ENCODE data around the gene DBNL. TPM values are rescaled to one million over a fixed set of nuclear protein-coding genes. Genes with fewer than 3 reads are reported as not detected.

The DBNL gene
- total RNA-seq, 1 donor from 2014 or later: 110 TPM

DNA sequence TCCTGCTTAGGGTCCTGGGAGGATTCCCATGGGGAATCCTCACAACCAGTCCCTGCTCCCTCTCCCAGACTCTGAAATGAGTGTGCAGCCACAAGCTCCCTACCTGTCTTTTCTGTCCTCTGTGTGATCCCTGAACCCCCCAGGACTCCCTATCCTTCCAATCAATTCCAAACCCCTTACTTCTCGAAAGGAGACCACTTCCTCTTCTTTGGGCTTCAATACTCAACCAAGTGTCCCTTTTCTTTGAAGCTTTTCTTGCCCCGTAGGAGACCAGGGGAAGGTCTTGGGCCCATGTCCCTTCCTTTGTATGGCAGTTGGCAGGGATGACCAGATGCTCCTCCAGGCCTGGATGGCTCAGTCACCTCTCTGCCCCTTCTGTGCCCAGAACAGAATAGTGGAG, 61.3 kb downstream of the DBNL start:
- Histone ChIP-seq H3K27me3 (ENCODE audit: control insufficient read depth, insufficient read depth, low read length) (no peaks in the 10 kb centered on the region), H3K4me3 (ENCODE audit: low read depth, low read length) (no peak overlapping the region), H3K36me3 (ENCODE audit: control insufficient read depth, insufficient read depth, low read length) (no peaks in the 10 kb centered on the region)
- FAIRE-seq (no peak), DNase-seq (ENCODE audit: low read depth) (no peak)
- TF ChIP-seq, protein P1, sequence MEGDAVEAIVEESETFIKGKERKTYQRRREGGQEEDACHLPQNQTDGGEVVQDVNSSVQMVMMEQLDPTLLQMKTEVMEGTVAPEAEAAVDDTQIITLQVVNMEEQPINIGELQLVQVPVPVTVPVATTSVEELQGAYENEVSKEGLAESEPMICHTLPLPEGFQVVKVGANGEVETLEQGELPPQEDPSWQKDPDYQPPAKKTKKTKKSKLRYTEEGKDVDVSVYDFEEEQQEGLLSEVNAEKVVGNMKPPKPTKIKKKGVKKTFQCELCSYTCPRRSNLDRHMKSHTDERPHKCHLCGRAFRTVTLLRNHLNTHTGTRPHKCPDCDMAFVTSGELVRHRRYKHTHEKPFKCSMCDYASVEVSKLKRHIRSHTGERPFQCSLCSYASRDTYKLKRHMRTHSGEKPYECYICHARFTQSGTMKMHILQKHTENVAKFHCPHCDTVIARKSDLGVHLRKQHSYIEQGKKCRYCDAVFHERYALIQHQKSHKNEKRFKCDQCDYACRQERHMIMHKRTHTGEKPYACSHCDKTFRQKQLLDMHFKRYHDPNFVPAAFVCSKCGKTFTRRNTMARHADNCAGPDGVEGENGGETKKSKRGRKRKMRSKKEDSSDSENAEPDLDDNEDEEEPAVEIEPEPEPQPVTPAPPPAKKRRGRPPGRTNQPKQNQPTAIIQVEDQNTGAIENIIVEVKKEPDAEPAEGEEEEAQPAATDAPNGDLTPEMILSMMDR (IDR thresholded peaks at IDR 0.05; ENCODE audit: insufficient read depth, low read length, severe bottlenecking): no peak

DNA sequence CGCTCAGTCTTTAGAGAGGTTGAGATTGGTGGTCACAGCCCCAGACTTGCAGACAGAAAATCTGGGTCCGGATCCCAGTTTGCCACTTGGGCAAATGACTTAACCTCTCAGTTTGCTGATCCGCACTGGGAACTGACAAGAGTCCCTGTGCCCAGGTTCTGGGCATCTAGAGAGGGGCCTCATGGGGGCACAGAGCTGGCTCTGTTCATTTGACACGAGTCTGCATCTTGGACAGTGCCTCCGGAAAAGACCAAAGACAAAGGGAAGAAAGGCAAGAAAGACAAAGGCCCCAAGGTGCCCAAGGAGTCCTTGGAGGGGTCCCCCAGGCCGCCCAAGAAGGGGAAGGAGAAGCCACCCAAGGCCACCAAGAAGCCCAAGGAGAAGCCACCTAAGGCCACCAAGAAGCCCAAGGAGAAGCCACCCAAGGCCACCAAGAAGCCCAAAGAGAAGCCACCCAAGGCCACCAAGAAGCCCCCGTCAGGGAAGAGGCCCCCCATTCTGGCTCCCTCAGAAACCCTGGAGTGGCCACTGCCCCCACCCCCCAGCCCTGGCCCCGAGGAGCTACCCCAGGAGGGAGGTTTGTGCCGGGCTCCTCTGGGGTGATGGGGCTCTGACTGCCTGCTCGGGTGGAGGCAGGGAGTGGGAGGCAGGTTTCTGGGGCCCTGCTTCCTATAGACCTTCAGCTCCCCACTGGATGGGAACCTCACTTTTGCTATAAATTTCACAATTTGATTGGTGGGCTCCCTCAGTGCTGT, 62.0 kb downstream of the DBNL start:
- TF ChIP-seq, protein P1 (IDR thresholded peaks at IDR 0.05; ENCODE audit: insufficient read depth, low read length, severe bottlenecking): no peak
- no peaks in the 10 kb centered on the region for H3K27me3 ChIP-seq (ENCODE audit: control insufficient read depth, insufficient read depth, low read length)
- no peak for FAIRE-seq

DNA sequence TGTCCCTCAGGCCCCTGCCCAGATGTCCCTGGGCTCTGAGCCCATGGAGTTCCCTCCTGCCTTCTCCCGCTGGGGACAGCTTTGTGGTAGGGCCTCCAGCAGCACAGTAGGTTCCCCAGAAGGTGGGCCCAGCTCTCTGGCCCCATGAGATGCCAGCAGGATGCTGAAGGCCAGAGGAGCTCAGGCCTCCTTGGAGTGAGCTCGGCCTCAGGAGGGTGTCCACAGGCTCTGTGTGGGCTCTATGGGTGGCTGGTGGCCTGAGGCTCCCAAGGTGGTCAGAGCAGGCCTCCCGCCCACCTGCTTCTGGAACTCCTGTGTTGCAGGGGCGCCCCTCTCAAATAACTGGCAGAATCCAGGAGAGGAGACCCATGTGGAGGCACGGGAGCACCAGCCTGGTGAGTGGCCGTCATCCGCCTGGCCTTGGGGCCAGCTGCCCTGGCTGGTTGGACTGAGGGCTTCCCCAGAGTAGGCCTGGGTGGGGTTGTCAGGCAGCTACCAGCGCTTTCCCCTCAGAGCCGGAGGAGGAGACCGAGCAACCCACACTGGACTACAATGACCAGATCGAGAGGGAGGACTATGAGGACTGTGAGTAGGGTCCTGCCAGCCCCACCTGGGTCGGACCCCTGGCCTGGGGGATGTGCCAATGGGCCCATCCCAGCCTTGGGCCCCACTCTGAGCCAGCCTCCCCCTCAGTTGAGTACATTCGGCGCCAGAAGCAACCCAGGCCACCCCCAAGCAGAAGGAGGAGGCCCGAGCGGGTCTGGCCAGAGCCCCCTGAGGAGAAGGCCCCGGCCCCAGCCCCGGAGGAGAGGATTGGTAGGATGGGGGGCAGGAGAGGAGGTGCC, 62.8 kb downstream of the DBNL start:
- FAIRE-seq (no peak), DNase-seq (ENCODE audit: low read depth) (no peak)
- H3K27me3 ChIP-seq (ENCODE audit: control insufficient read depth, insufficient read depth, low read length): no peaks in the 10 kb centered on the region
- H3K36me3 ChIP-seq (ENCODE audit: control insufficient read depth, insufficient read depth, low read length): no peaks in the 10 kb centered on the region
- TF ChIP-seq, protein P1 (IDR thresholded peaks at IDR 0.05; ENCODE audit: insufficient read depth, low read length, severe bottlenecking): no peak
- H3K4me3 ChIP-seq (ENCODE audit: low read depth, low read length): no peak overlapping the region

More for the DNA sequence above, 62.0 kb downstream of the DBNL start:
- no peak for DNase-seq (ENCODE audit: low read depth)
- Histone ChIP-seq H3K4me3 (ENCODE audit: low read depth, low read length) (no peak overlapping the region), H3K36me3 (ENCODE audit: control insufficient read depth, insufficient read depth, low read length) (no peaks in the 10 kb centered on the region)

DNA sequence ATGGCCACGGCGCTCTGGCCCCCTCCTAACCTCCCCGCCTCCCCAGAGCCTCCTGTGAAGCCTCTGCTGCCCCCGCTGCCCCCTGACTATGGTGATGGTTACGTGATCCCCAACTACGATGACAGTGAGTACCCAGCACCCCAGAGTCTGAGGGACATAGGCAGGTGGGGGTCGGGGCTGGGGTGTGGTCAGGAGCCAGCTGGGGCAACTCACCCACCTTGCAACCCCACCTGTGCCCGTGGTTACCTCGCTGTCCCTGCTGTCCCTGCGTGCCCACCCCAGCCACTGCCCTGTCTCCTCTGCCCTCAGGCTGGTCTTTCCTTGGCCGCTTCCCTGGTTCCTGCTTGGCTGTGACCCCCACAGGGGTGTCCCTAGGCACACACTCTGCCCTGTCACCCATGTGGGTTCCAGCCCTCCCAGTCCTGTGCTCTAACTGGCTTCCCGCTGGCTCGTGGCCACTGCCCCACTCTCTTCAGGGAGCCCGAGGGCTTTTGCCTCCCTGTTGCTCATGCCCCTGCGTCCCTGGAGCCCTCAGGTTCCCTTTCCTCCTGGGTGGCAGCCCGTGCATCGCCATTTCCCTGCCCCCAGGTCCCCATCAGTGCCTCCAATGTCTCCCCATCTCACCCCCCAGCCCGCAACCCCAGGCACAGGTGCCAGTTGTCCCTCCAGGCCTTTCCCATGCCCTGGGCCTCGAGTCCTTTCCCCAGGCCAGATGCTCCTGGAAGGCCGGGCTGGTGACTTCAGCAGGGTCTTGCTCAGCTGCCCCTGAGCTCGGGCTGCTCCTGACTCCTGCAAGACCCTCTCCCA, 63.7 kb downstream of the DBNL start:
- H3K36me3 ChIP-seq (ENCODE audit: control insufficient read depth, insufficient read depth, low read length): no peaks in the 10 kb centered on the region
- H3K4me3 ChIP-seq (ENCODE audit: low read depth, low read length): no peak overlapping the region
- FAIRE-seq (no peak), DNase-seq (ENCODE audit: low read depth) (no peak)
- TF ChIP-seq, protein P1 (IDR thresholded peaks at IDR 0.05; ENCODE audit: insufficient read depth, low read length, severe bottlenecking): no peak
- no peaks in the 10 kb centered on the region for H3K27me3 ChIP-seq (ENCODE audit: control insufficient read depth, insufficient read depth, low read length)

DNA sequence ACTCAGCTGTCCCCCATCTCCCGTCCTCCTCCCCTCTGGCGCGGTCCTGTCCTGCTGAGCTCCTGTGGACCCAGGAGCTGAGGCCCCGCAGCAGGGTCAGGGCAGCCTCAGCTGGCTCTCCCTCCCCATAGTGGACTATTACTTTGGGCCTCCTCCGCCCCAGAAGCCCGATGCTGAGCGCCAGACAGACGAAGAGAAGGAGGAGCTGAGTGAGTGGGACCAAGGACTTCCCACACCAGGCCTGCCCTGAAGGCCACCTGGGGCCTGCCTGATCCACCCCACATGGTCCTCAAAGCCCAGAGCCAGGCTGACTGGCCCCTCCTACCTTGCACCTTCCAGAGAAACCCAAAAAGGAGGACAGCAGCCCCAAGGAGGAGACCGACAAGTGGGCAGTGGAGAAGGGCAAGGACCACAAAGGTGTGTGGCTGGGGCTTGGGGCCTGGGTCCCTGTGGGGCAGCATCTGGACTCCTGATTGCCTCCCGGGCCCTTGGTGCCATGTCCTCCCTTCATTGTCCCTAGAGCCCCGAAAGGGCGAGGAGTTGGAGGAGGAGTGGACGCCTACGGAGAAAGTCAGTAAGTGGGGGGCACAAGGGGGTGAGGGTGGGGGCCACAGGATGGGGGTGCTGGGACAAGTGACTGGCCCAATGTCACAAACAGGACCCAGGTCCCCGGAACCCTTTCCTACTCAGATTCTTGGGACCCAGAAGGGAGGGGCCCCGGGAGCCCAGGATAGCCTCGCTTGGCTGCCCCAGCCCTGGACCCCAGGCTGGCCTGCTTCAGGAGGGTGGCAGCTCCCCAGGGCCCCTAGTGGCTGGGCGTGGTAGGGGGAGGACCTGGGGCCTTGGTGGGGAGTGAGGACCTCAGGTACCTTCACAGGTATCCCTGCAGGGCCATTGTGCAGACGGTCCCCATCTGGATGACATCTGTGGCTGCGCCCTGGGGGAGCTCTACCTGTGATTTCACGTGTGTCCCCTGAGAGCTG, 64.6 kb downstream of the DBNL start:
- H3K36me3 ChIP-seq (ENCODE audit: control insufficient read depth, insufficient read depth, low read length): no peaks in the 10 kb centered on the region
- no peak for FAIRE-seq

More for the DNA sequence above, 64.6 kb downstream of the DBNL start:
- Histone ChIP-seq H3K4me3 (ENCODE audit: low read depth, low read length) (no peak overlapping the region), H3K27me3 (ENCODE audit: control insufficient read depth, insufficient read depth, low read length) (no peaks in the 10 kb centered on the region)
- no peak for DNase-seq (ENCODE audit: low read depth)
- TF ChIP-seq, protein P1 (IDR thresholded peaks at IDR 0.05; ENCODE audit: insufficient read depth, low read length, severe bottlenecking): no peak

Measured in bronchial epithelial cell (primary cell).